Liver (tissue), 9 donors: ENCODE results near the gene SEMA3G. TPM values are rescaled to one million over a fixed set of nuclear protein-coding genes. Genes with fewer than 3 reads are reported as not detected.
A peak's percentile ranks its signal among the peaks of the same experiment; 100 is the strongest.

Source experiments
- DNase-seq: peaks from one replicate; pipeline ENCODE4 v3.0.0-alpha.2; 2017; ENCODE audit warnings: low spot score
- H3K27ac ChIP-seq, 2 donors: one replicate each; pipeline ENCODE4 v1.7.0; 2013; ENCODE audit warnings: inconsistent platforms in 2 of 2, low read length in 2 of 2, control low read depth in 1 of 2, low read depth in 1 of 2, mild to moderate bottlenecking in 1 of 2
- H3K27me3 ChIP-seq, 4 donors: one replicate each; pipeline versions ENCODE4 v1.6.1 to v1.7.0; 2013; ENCODE audit warnings: low read length in 3 of 4, inconsistent platforms in 1 of 4, mild to moderate bottlenecking in 1 of 4, moderate library complexity in 1 of 4; ENCODE audit not compliant: control insufficient read depth in 4 of 4, insufficient read depth in 4 of 4
- H3K36me3 ChIP-seq, 4 donors: one replicate each; pipeline versions ENCODE4 v1.6.1 to v1.7.0; 2013; ENCODE audit warnings: low read length in 3 of 4, mild to moderate bottlenecking in 3 of 4, low read depth in 1 of 4, moderate library complexity in 1 of 4; ENCODE audit not compliant: control insufficient read depth in 4 of 4, insufficient read depth in 3 of 4
- H3K4me1 ChIP-seq, 4 donors: one replicate each; pipeline versions ENCODE4 v1.6.1 to v1.7.0; 2013; ENCODE audit warnings: low read length in 3 of 4, mild to moderate bottlenecking in 3 of 4, moderate library complexity in 1 of 4; ENCODE audit not compliant: control insufficient read depth in 4 of 4, insufficient read depth in 4 of 4
- H3K4me3 ChIP-seq, 3 donors: one replicate each; pipeline versions ENCODE4 v1.6.1 to v1.7.0; 2013; ENCODE audit warnings: low read length in 3 of 3, control low read depth in 1 of 3, low read depth in 1 of 3, mild to moderate bottlenecking in 1 of 3
- H3K9ac ChIP-seq, 2 donors: one replicate each; pipeline ENCODE4 v1.7.0; 2013; ENCODE audit warnings: low read length in 2 of 2, mild to moderate bottlenecking in 2 of 2, moderate library complexity in 2 of 2, control low read depth in 1 of 2, low read depth in 1 of 2
- H3K9me3 ChIP-seq, 4 donors: one replicate each; pipeline versions ENCODE4 v1.6.1 to v1.7.0; 2013; ENCODE audit warnings: low read length in 3 of 4; ENCODE audit not compliant: control insufficient read depth in 4 of 4
- ATF3 ChIP-seq: IDR thresholded peaks from 2 replicates; pipeline ENCODE4 v1.6.1; 2016; ENCODE audit warnings: antibody characterized with exemption
- CTCF ChIP-seq: fragments of 150-350 bp; IDR thresholded peaks from 2 replicates; pipeline ENCODE4 v1.5.1; 2017; ENCODE audit warnings: improper control_type of control experiment, low read depth, low read length; ENCODE audit not compliant: missing input control
- FOXA1 ChIP-seq: IDR thresholded peaks from 2 replicates; pipeline ENCODE4 v1.6.1; 2016; ENCODE audit warnings: antibody characterized with exemption
- FOXA2 ChIP-seq: IDR thresholded peaks from 2 replicates; pipeline ENCODE4 v1.6.1; 2016; ENCODE audit warnings: antibody characterized with exemption
- GABPA ChIP-seq, 2 donors: IDR thresholded peaks in 1 of 2; conservative IDR thresholded peaks in 1 of 2; 2 replicates each; pipeline ENCODE4 v1.6.1; 2016; ENCODE audit warnings: antibody characterized with exemption in 2 of 2, mild to moderate bottlenecking in 1 of 2, moderate library complexity in 1 of 2
- HNF4A ChIP-seq, 2 donors: conservative IDR thresholded peaks; 2 replicates each; pipeline ENCODE4 v1.6.1; 2016; ENCODE audit warnings: antibody characterized with exemption in 2 of 2, mild to moderate bottlenecking in 2 of 2
- HNF4G ChIP-seq: IDR thresholded peaks from 2 replicates; pipeline ENCODE4 v1.6.1; 2016; ENCODE audit warnings: antibody characterized with exemption
- JUND ChIP-seq, 2 donors: IDR thresholded peaks; 2 replicates each; pipeline ENCODE4 v1.6.1; 2016; ENCODE audit warnings: antibody characterized with exemption in 2 of 2
- MAX ChIP-seq: IDR thresholded peaks from 2 replicates; pipeline ENCODE4 v1.6.1; 2016; ENCODE audit warnings: antibody characterized with exemption
- NR2F2 ChIP-seq: IDR thresholded peaks from 2 replicates; pipeline ENCODE4 v1.6.1; 2016; ENCODE audit warnings: antibody characterized with exemption
- RAD21 ChIP-seq, 2 donors: IDR thresholded peaks; 2 replicates each; pipeline ENCODE4 v1.6.1; 2016; ENCODE audit warnings: antibody characterized with exemption in 2 of 2, mild to moderate bottlenecking in 2 of 2
- RXRA ChIP-seq, 2 donors: IDR thresholded peaks; 2 replicates each; pipeline ENCODE4 v1.6.1; 2017 to 2018; ENCODE audit warnings: antibody characterized with exemption in 2 of 2, mild to moderate bottlenecking in 1 of 2
- TAF1 ChIP-seq: conservative IDR thresholded peaks from 2 replicates; pipeline ENCODE4 v1.6.1; 2016; ENCODE audit warnings: antibody characterized with exemption, mild to moderate bottlenecking
- YY1 ChIP-seq: IDR thresholded peaks from 2 replicates; pipeline ENCODE4 v1.6.1; 2016; ENCODE audit warnings: antibody characterized with exemption, mild to moderate bottlenecking
- ZBTB33 ChIP-seq: IDR thresholded peaks from 2 replicates; pipeline ENCODE4 v1.6.1; 2016; ENCODE audit warnings: antibody characterized with exemption
- WGBS: extraction: QIAGEN DNeasy Blood & Tissue Kit; methylation state at CpG from one replicate; pipeline ENCODE4 v1.1.7; 2013; 5-methylcytosine and 5-hydroxymethylcytosine counted together
- polyA plus RNA-seq, 2 donors: library from polyadenylated mRNA; stranded (reverse) in 1 of 2; unstranded in 1 of 2; fragments of 200-250 nt in 1 of 2; fragments of >200 nt in 1 of 2; fragmentation: Nextera tagmentation in 1 of 2; extraction: Ambion mirVana in 1 of 2; gene quantifications; one replicate each; pipeline versions ENCODE4 v1.2.1 to v1.2.3, GENCODE V29; 2013 to 2015
- total RNA-seq, 2 donors: library from RNA; depleted of rRNA; stranded (reverse); fragments of >200 nt; gene quantifications; one replicate each; pipeline ENCODE4 v1.2.3, GENCODE V29; 2014
- TF ChIP-seq, protein P1 (sequence below): IDR thresholded peaks from 2 replicates; pipeline ENCODE4 v1.6.1; 2016; ENCODE audit warnings: antibody characterized with exemption, mild to moderate bottlenecking
- donor health status: healthy.
- donor health status: healthy.
- donor health status: healthy.
- donor health status: healthy.
- donor health status: healthy.

Gene SEMA3G
- total and polyA plus RNA-seq, 4 donors: 0.47 to 1.2 (median 0.74) TPM

DNA sequence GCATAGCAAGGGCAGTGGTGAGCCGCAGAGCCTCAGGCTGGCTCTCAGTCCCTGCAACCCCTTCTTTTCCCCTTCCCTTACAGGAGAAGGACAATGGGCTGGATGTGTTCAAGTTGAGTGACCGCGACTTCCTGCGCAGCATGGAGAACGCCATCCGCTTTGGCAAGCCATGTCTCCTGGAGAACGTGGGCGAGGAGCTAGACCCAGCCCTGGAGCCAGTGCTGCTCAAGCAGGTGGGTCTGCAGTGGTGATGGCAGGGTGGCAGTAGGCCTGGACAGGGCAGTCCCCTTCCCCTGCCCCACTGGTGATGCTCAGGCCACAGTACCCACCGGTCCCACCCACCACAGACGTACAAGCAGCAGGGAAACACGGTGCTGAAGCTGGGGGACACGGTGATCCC is 53.8 kb downstream of the SEMA3G start:
- no peak for DNase-seq
- no peak for TF ChIP-seq FOXA1
- TF ChIP-seq CTCF: no peak
- TF ChIP-seq ATF3: no peak
- no peak for TF ChIP-seq NR2F2
- no peak for TF ChIP-seq RXRA (IDR thresholded peaks at IDR 0.05)
- no peak for TF ChIP-seq TAF1
- TF ChIP-seq, protein P1, sequence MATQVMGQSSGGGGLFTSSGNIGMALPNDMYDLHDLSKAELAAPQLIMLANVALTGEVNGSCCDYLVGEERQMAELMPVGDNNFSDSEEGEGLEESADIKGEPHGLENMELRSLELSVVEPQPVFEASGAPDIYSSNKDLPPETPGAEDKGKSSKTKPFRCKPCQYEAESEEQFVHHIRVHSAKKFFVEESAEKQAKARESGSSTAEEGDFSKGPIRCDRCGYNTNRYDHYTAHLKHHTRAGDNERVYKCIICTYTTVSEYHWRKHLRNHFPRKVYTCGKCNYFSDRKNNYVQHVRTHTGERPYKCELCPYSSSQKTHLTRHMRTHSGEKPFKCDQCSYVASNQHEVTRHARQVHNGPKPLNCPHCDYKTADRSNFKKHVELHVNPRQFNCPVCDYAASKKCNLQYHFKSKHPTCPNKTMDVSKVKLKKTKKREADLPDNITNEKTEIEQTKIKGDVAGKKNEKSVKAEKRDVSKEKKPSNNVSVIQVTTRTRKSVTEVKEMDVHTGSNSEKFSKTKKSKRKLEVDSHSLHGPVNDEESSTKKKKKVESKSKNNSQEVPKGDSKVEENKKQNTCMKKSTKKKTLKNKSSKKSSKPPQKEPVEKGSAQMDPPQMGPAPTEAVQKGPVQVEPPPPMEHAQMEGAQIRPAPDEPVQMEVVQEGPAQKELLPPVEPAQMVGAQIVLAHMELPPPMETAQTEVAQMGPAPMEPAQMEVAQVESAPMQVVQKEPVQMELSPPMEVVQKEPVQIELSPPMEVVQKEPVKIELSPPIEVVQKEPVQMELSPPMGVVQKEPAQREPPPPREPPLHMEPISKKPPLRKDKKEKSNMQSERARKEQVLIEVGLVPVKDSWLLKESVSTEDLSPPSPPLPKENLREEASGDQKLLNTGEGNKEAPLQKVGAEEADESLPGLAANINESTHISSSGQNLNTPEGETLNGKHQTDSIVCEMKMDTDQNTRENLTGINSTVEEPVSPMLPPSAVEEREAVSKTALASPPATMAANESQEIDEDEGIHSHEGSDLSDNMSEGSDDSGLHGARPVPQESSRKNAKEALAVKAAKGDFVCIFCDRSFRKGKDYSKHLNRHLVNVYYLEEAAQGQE: no peak
- TF ChIP-seq HNF4G: no peak
- TF ChIP-seq ZBTB33: no peak
- no peak for TF ChIP-seq HNF4A (conservative IDR thresholded peaks at IDR 0.05)
- TF ChIP-seq JUND (IDR thresholded peaks at IDR 0.05): no peak
- no peak for TF ChIP-seq YY1
- TF ChIP-seq RAD21 (IDR thresholded peaks at IDR 0.05): no peak
- no peak for TF ChIP-seq FOXA2
- no peak for TF ChIP-seq MAX
- no peak for TF ChIP-seq GABPA (IDR thresholded peaks at IDR 0.05 in 1 of 2, conservative IDR thresholded peaks at IDR 0.05 in 1 of 2)
- Histone ChIP-seq H3K4me3 (no peak overlapping the region), H3K36me3 (peaks cover 6 to 78% (median 23%) of the 10 kb centered on the region in 4 donors), H3K27me3 (no peaks in the 10 kb centered on the region), H3K27ac (no peak overlapping the region), H3K9ac (no peak overlapping the region), H3K9me3 (no peaks in the 10 kb centered on the region), H3K4me1 (no peaks in the 10 kb centered on the region)
- 98% methylated on average over 12 of the region's 12 CpGs for WGBS

- H3K4me3 ChIP-seq: no peak overlapping the region
- no peaks in the 10 kb centered on the region for H3K4me1 ChIP-seq
- no peak for DNase-seq
- H3K9me3 ChIP-seq: no peaks in the 10 kb centered on the region
- H3K27ac ChIP-seq: no peak overlapping the region
- H3K9ac ChIP-seq: no peak overlapping the region
- WGBS: 96% methylated on average over 9 of the region's 9 CpGs
- peaks cover 3 to 72% (median 24%) of the 10 kb centered on the region in 4 donors for H3K36me3 ChIP-seq
- no peaks in the 10 kb centered on the region for H3K27me3 ChIP-seq
- TF ChIP-seq RAD21 (IDR thresholded peaks at IDR 0.05): no peak
- peak; percentile 3 for TF ChIP-seq CTCF
- TF ChIP-seq HNF4A (conservative IDR thresholded peaks at IDR 0.05): no peak
Measured at GRCh38 chr3:52388933-52389332, 56.0 kb downstream of the SEMA3G start.
